H1 (cell line): Measurements from ENCODE around the gene GID8. TPM values are rescaled to one million over a fixed set of nuclear protein-coding genes. Genes with fewer than 3 reads are reported as not detected.
A peak's percentile ranks its signal among the peaks of the same experiment; 100 is the strongest.

ENCODE experiments used
- CTCF ChIA-PET: fragments of 300-600 bp; sonication (Branson Sonifier 250); formaldehyde crosslinking; loops from one replicate; lab custom pipeline; 2021; ENCODE audit not compliant: partially characterized antibody; lab: Charles Lee
- POLR2A ChIA-PET: fragments of 300-600 bp; sonication (Branson Sonifier 250); formaldehyde crosslinking; loops from one replicate; lab custom pipeline; 2021; ENCODE audit warnings: inconsistent platforms; ENCODE audit not compliant: partially characterized antibody; lab: Charles Lee
- DNase-seq, 2 experiments: peaks; one replicate each; pipeline versions ENCODE4 v3.0.0 to v3.0.0-alpha.2; 2010 to 2022; ENCODE audit warnings: low spot score in 2 of 2, low read depth in 1 of 2, mixed read lengths in 1 of 2
- FAIRE-seq: peaks from 2 replicates; lab custom pipeline; 2011; peaks lifted over from hg19 to GRCh38; lab: Jason Lieb, UNC
- H2AFZ ChIP-seq: 2 replicates; pipeline ENCODE4 v1.8.1; 2012; ENCODE audit warnings: low read length, inconsistent platforms
- H2AK5ac ChIP-seq: 2 replicates; pipeline ENCODE4 v1.6.1; 2013; ENCODE audit warnings: low read depth, low read length
- H2BK120ac ChIP-seq: replicated peaks from 2 replicates; pipeline ENCODE3; 2013; ENCODE audit warnings: low read depth, low read length, inconsistent platforms
- H2BK12ac ChIP-seq: 2 replicates; pipeline ENCODE4 v1.6.1; 2013; ENCODE audit warnings: low read depth, low read length
- H2BK15ac ChIP-seq: 2 replicates; pipeline ENCODE4 v1.6.1; 2013; ENCODE audit warnings: low read length
- H2BK20ac ChIP-seq: 2 replicates; pipeline ENCODE4 v1.6.1; 2013; ENCODE audit warnings: low read length
- H2BK5ac ChIP-seq: 2 replicates; pipeline ENCODE4 v1.6.1; 2013; ENCODE audit warnings: low read depth, low read length
- H3K14ac ChIP-seq: 2 replicates; pipeline ENCODE4 v1.6.1; 2013; ENCODE audit warnings: inconsistent platforms; ENCODE audit not compliant: insufficient read length
- H3K18ac ChIP-seq: 2 replicates; pipeline ENCODE4 v1.6.1; 2013; ENCODE audit warnings: low read length; ENCODE audit errors: extremely low read depth
- H3K23ac ChIP-seq: 2 replicates; pipeline ENCODE4 v1.6.1; 2013; ENCODE audit warnings: inconsistent platforms; ENCODE audit not compliant: insufficient read length
- H3K23me2 ChIP-seq: 2 replicates; pipeline ENCODE4 v1.6.1; 2013; ENCODE audit warnings: low read depth, low read length
- H3K27ac ChIP-seq: 2 replicates; pipeline ENCODE4 v1.6.1; 2011; ENCODE audit warnings: low read depth, low read length, inconsistent platforms
- H3K27me3 ChIP-seq, 4 experiments: replicated peaks in 1 of 4; 1 replicate in 1 of 4; 2 replicates in 3 of 4; pipeline versions ENCODE4 v1.6.1 to v1.8.1; 2011 to 2013; ENCODE audit warnings: low read length in 3 of 4, mild to moderate bottlenecking in 3 of 4, inconsistent platforms in 2 of 4, mixed read lengths in 2 of 4, moderate library complexity in 1 of 4; ENCODE audit not compliant: control insufficient read depth in 3 of 4, insufficient read depth in 3 of 4; ENCODE audit errors: extremely low read depth in 1 of 4
- H3K36me3 ChIP-seq, 4 experiments: 2 replicates each; pipeline versions ENCODE4 v1.6.1 to v1.8.1; 2011 to 2013; ENCODE audit warnings: mild to moderate bottlenecking in 4 of 4, low read length in 3 of 4, moderate library complexity in 2 of 4, control low read depth in 1 of 4, inconsistent platforms in 1 of 4; ENCODE audit not compliant: insufficient read depth in 4 of 4, control insufficient read depth in 2 of 4
- H3K4ac ChIP-seq: replicated peaks from 2 replicates; pipeline ENCODE3; 2013; ENCODE audit warnings: low read length, low read depth, mixed read lengths, inconsistent platforms; ENCODE audit not compliant: insufficient read length
- H3K4me1 ChIP-seq, 4 experiments: replicated peaks in 1 of 4; 1 replicate in 1 of 4; 2 replicates in 3 of 4; pipeline versions ENCODE4 v1.6.1 to v1.8.1; 2011 to 2013; ENCODE audit warnings: low read length in 3 of 4, inconsistent platforms in 2 of 4, mixed read lengths in 1 of 4; ENCODE audit not compliant: insufficient read depth in 4 of 4, control insufficient read depth in 3 of 4
- H3K4me2 ChIP-seq, 2 experiments: 2 replicates each; pipeline versions ENCODE4 v1.6.1 to v1.8.1; 2011 to 2013; ENCODE audit warnings: low read depth in 2 of 2, low read length in 2 of 2, control low read depth in 1 of 2, inconsistent platforms in 1 of 2, mild to moderate bottlenecking in 1 of 2; ENCODE audit not compliant: insufficient read depth in 1 of 2
- H3K4me3 ChIP-seq, 4 experiments: fragments of 200-600, 300-600 bp in 1 of 4; sonication (generic), shearing (Covaris generic), sonication (Bioruptor Twin) in 1 of 4; 2 replicates each; pipeline versions ENCODE4 v1.5.1 to v1.8.1; 2011 to 2016; ENCODE audit warnings: low read length in 4 of 4, low read depth in 3 of 4, control low read depth in 2 of 4, inconsistent platforms in 2 of 4, mild to moderate bottlenecking in 2 of 4, mixed read lengths in 1 of 4, moderate library complexity in 1 of 4; ENCODE audit not compliant: insufficient read depth in 2 of 4; ENCODE audit errors: extremely low read depth in 1 of 4
- H3K56ac ChIP-seq: replicated peaks from 2 replicates; pipeline ENCODE3; 2013; ENCODE audit warnings: low read depth, mild to moderate bottlenecking, mixed read lengths, low read length, inconsistent platforms; ENCODE audit not compliant: insufficient read length
- H3K79me1 ChIP-seq: 2 replicates; pipeline ENCODE4 v1.6.1; 2013; ENCODE audit warnings: low read depth, low read length, control low read depth
- H3K79me2 ChIP-seq, 2 experiments: 2 replicates each; pipeline versions ENCODE4 v1.6.1 to v1.8.1; 2012 to 2013; ENCODE audit warnings: low read length in 2 of 2, mild to moderate bottlenecking in 2 of 2, inconsistent platforms in 1 of 2; ENCODE audit not compliant: insufficient read depth in 2 of 2, control insufficient read depth in 1 of 2
- H3K9ac ChIP-seq, 4 experiments: replicated peaks in 1 of 4; 1 replicate in 1 of 4; 2 replicates in 3 of 4; pipeline versions ENCODE4 v1.6.1 to v1.8.1; 2011 to 2013; ENCODE audit warnings: low read depth in 3 of 4, low read length in 3 of 4, control low read depth in 2 of 4, mild to moderate bottlenecking in 2 of 4, moderate library complexity in 2 of 4, inconsistent platforms in 1 of 4; ENCODE audit errors: extremely low read depth in 1 of 4
- H3K9me3 ChIP-seq, 2 experiments: 2 replicates each; pipeline versions ENCODE4 v1.6.1 to v1.8.1; 2012 to 2013; ENCODE audit warnings: mild to moderate bottlenecking in 2 of 2, moderate library complexity in 2 of 2, control low read depth in 1 of 2, inconsistent platforms in 1 of 2, low read depth in 1 of 2, low read length in 1 of 2, mixed read lengths in 1 of 2; ENCODE audit not compliant: insufficient read depth in 2 of 2
- H4K20me1 ChIP-seq, 2 experiments: replicated peaks in 1 of 2; 2 replicates each; pipeline versions ENCODE3 to v1.8.1; 2011 to 2013; ENCODE audit warnings: inconsistent platforms in 2 of 2, low read length in 2 of 2, mild to moderate bottlenecking in 1 of 2; ENCODE audit not compliant: insufficient read depth in 2 of 2, control insufficient read depth in 1 of 2
- H4K5ac ChIP-seq: 2 replicates; pipeline ENCODE4 v1.6.1; 2013; ENCODE audit warnings: low read length, low read depth, mixed read lengths, inconsistent platforms; ENCODE audit not compliant: insufficient read length
- H4K8ac ChIP-seq: 2 replicates; pipeline ENCODE4 v1.8.0; 2013; ENCODE audit warnings: mild to moderate bottlenecking, moderate library complexity, low read length, inconsistent platforms; ENCODE audit not compliant: insufficient read depth; ENCODE audit errors: extremely low read depth
- H4K91ac ChIP-seq: replicated peaks from 2 replicates; pipeline ENCODE3; 2013; ENCODE audit warnings: low read length, mixed read lengths, inconsistent platforms; ENCODE audit not compliant: insufficient read length
- CREB1 ChIP-seq: IDR thresholded peaks from 2 replicates; pipeline ENCODE4 v1.6.1; 2012; ENCODE audit warnings: inconsistent platforms
- JUND ChIP-seq: IDR thresholded peaks from 2 replicates; pipeline ENCODE4 v1.6.1; 2011; ENCODE audit warnings: mild to moderate bottlenecking, improper control_type of control experiment, low read length
- MAX ChIP-seq: IDR thresholded peaks from 2 replicates; pipeline ENCODE4 v1.6.1; 2012; ENCODE audit warnings: inconsistent platforms
- POLR2AphosphoS5 ChIP-seq: IDR thresholded peaks from 2 replicates; pipeline ENCODE4 v1.6.1; 2011; ENCODE audit warnings: low read depth, low read length
- RAD21 ChIP-seq, 2 experiments: IDR thresholded peaks in 1 of 2; conservative IDR thresholded peaks in 1 of 2; 2 replicates each; pipeline ENCODE4 v1.6.1; 2011; ENCODE audit warnings: low read depth in 2 of 2, low read length in 2 of 2, improper control_type of control experiment in 1 of 2, inconsistent platforms in 1 of 2, mild to moderate bottlenecking in 1 of 2, moderate library complexity in 1 of 2
- SAP30 ChIP-seq: fragments of 300-600 bp; sonication (generic); IDR thresholded peaks from 2 replicates; pipeline ENCODE4 v1.7.1; 2012; ENCODE audit warnings: low read length, moderate library complexity, mild to moderate bottlenecking, inconsistent platforms; ENCODE audit not compliant: insufficient read depth, insufficient replicate concordance
- WGBS, 2 experiments: shearing (Covaris generic) in 1 of 2; methylation state at CpG; one replicate each; pipeline versions ENCODE4 v1.1.6 to v1.1.7; 2013 to 2015; ENCODE audit warnings: low lambda C conversion rate in 2 of 2, mixed read lengths in 2 of 2, inconsistent platforms in 1 of 2, low coverage in 1 of 2, missing lambda C conversion rate in 1 of 2; ENCODE audit not compliant: insufficient replicate concordance in 2 of 2, insufficient coverage in 1 of 2, insufficient read length in 1 of 2; ENCODE audit errors: extremely low coverage in 1 of 2, missing lambda C conversion rate in 1 of 2; 5-methylcytosine and 5-hydroxymethylcytosine counted together
- polyA plus RNA-seq, 7 experiments: library from polyadenylated mRNA; depleted of rRNA in 3 of 7; stranded (reverse) in 5 of 7; unstranded in 2 of 7; fragments of >200 nt in 5 of 7; fragments of 200-250 nt in 2 of 7; gene quantifications; 1 replicate in 5 of 7; 2 replicates in 1 of 7; 4 replicates in 1 of 7; pipeline versions ENCODE4 v1.2.1 to v1.2.3, GENCODE V29; 2011 to 2013; ENCODE audit warnings: missing spikeins in 2 of 7, mixed read lengths in 2 of 7
- total RNA-seq: library from RNA; stranded (reverse); fragmentation: NEBNext Ultra II Directional; extraction: Animal tissue kit (Norgen Biotek cat#: 25700); gene quantifications from 2 replicates; pipeline ENCODE4 v1.2.1, GENCODE V29; 2021
- TF ChIP-seq, protein P1 (sequence below), 3 experiments: IDR thresholded peaks; 1 replicate in 2 of 3; 2 replicates in 1 of 3; pipeline versions ENCODE4 v1.5.1 to v1.6.1; 2011; ENCODE audit warnings: low read length in 3 of 3, mild to moderate bottlenecking in 3 of 3, inconsistent platforms in 2 of 3, low read depth in 1 of 3, moderate library complexity in 1 of 3; ENCODE audit not compliant: insufficient read depth in 1 of 3; ENCODE audit errors: control extremely low read depth in 1 of 3
- TF ChIP-seq, protein P2 (sequence below): IDR thresholded peaks from 2 replicates; pipeline ENCODE4 v1.6.1; 2011; ENCODE audit warnings: low read depth, mild to moderate bottlenecking, low read length; ENCODE audit not compliant: insufficient read depth

The GID8 gene
- total and polyA plus RNA-seq, 2 of the 8 experiments (the other 6 are each of a cell fraction or from before 2014, with no cell fraction given), result 39.7 to 72.9 TPM

DNA sequence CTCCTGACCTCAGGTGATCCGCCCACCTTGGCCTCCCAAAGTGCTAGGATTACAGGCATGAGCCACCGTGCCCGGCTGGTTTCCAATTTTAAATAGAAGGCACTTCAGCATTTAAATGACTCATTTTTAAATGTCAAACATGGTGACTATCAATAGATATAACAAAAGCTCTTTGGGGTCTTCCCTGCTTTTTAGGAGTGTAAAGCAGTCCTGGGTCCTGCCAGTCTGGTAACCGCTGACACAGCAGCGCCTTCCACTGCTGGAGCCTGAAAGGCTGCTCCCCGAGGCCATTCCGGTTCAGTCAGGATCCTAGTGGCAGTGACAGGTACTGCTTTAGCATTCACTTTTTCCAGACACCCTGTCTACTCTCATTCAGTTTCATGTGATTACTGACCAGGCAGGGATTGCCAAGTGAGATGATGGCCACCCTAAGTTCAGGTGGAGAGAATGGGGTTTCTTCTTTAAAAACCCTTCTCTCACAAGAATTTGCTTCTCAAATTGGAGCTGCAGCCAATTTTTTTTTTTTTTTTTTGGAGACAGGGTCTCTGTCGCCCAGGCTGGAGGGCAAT is 16.7 kb upstream of the GID8 start:
- peaks cover 53 to 63% of the 10 kb centered on the region in 2 experiments for H4K20me1 ChIP-seq
- H3K9me3 ChIP-seq, result no peaks in the 10 kb centered on the region
- H3K27me3 ChIP-seq, result no peaks in the 10 kb centered on the region
- peak; percentile 60 for FAIRE-seq
- no peak overlapping the region for H2AFZ ChIP-seq
- H4K5ac ChIP-seq, result no peak overlapping the region
- H3K56ac ChIP-seq, result no peak overlapping the region
- H2BK120ac ChIP-seq, result no peak overlapping the region
- peaks cover 12 to 50% (median 41%) of the 10 kb centered on the region in 4 experiments; a peak in 6 of 7 replicates for H3K4me1 ChIP-seq
- POLR2A ChIA-PET, result interaction anchor here (0.7 to 20.3 kb wide), 5 partner anchors 9 to 105 kb away, joined by 3 to 363 read pairs (median 4); partner anchors contain the start of gene GID8
- H4K8ac ChIP-seq, result no peak overlapping the region
- H2BK20ac ChIP-seq, result no peak overlapping the region
- H4K91ac ChIP-seq, result no peak overlapping the region
- H3K79me2 ChIP-seq, result peaks cover 78 to 98% of the 10 kb centered on the region in 2 experiments
- H3K4me3 ChIP-seq, result no peak overlapping the region
- H2AK5ac ChIP-seq, result no peak overlapping the region
- H3K23ac ChIP-seq, result no peak overlapping the region
- no peak overlapping the region for H3K4ac ChIP-seq
- no peak overlapping the region for H3K9ac ChIP-seq
- no peak overlapping the region for H2BK15ac ChIP-seq
- H3K27ac ChIP-seq, result no peak overlapping the region
- 54% methylated on average over 8 of the region's 8 CpGs; no CpG with 5 or more reads in 1 of the 2 experiments for WGBS, 2 experiments
- peaks cover 3% of the 10 kb centered on the region; the same call in 1 of the 2 replicates for H3K79me1 ChIP-seq
- peak overlapping the region in 1 of 2 experiments; percentile 46; a peak in 1 of 4 replicates for H3K4me2 ChIP-seq
- no peak for DNase-seq
- CTCF ChIA-PET, result interaction anchor here (0.8 to 6.0 kb wide), 17 partner anchors 9 to 90 kb away, joined by 3 to 58 read pairs (median 4); partner anchors contain the start of gene GID8
- no peak overlapping the region for H3K18ac ChIP-seq
- H3K23me2 ChIP-seq, result peaks cover 11% of the 10 kb centered on the region
- H2BK12ac ChIP-seq, result no peak overlapping the region
- H2BK5ac ChIP-seq, result no peak overlapping the region
- H3K14ac ChIP-seq, result no peak overlapping the region
- no peaks in the 10 kb centered on the region for H3K36me3 ChIP-seq
- TF ChIP-seq RAD21 (IDR thresholded peaks at IDR 0.05 in 1 of 2, conservative IDR thresholded peaks at IDR 0.05 in 1 of 2; ENCODE audit: low read depth in 2 of 2, low read length in 2 of 2) (peak; percentile 28 to 46; a peak in 2 of 4 replicates), POLR2AphosphoS5 (no peak; the same call in 1 of the 2 replicates), CREB1 (0 out of 2 replicates have a peak, but pooled peaks have one; percentile 12), MAX (0 out of 2 replicates have a peak, but pooled peaks have one; percentile 19), JUND (no peak), SAP30 (peak; percentile 75)
- TF ChIP-seq, protein P1, sequence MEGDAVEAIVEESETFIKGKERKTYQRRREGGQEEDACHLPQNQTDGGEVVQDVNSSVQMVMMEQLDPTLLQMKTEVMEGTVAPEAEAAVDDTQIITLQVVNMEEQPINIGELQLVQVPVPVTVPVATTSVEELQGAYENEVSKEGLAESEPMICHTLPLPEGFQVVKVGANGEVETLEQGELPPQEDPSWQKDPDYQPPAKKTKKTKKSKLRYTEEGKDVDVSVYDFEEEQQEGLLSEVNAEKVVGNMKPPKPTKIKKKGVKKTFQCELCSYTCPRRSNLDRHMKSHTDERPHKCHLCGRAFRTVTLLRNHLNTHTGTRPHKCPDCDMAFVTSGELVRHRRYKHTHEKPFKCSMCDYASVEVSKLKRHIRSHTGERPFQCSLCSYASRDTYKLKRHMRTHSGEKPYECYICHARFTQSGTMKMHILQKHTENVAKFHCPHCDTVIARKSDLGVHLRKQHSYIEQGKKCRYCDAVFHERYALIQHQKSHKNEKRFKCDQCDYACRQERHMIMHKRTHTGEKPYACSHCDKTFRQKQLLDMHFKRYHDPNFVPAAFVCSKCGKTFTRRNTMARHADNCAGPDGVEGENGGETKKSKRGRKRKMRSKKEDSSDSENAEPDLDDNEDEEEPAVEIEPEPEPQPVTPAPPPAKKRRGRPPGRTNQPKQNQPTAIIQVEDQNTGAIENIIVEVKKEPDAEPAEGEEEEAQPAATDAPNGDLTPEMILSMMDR (IDR thresholded peaks at IDR 0.05; ENCODE audit: control extremely low read depth in 1 of 3, insufficient read depth in 1 of 3, low read depth in 1 of 3, low read length in 3 of 3), result peak; percentile 52 to 72 (median 71)
- TF ChIP-seq, protein P2, sequence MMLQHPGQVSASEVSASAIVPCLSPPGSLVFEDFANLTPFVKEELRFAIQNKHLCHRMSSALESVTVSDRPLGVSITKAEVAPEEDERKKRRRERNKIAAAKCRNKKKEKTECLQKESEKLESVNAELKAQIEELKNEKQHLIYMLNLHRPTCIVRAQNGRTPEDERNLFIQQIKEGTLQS, result no peak
